H1 (cell line): ENCODE measurements around the gene DRD1. TPM values are rescaled to one million over a fixed set of nuclear protein-coding genes. Genes with fewer than 3 reads are reported as not detected.

ENCODE experiments used
- RNF2 ChIP-seq: fragments of 200-900, 300-1000 bp; sonication (generic); IDR thresholded peaks from 2 replicates; pipeline ENCODE4 v1.7.1; 2016; ENCODE audit warnings: borderline replicate concordance, low read depth, mild to moderate bottlenecking, antibody characterized with exemption, low read length; ENCODE audit not compliant: poor library complexity, severe bottlenecking; ENCODE audit errors: missing control alignments
- SAP30 ChIP-seq: fragments of 300-600 bp; sonication (generic); IDR thresholded peaks from 2 replicates; pipeline ENCODE4 v1.7.1; 2012; ENCODE audit warnings: low read length, moderate library complexity, mild to moderate bottlenecking, inconsistent platforms; ENCODE audit not compliant: insufficient read depth, insufficient replicate concordance
- TBP ChIP-seq: IDR thresholded peaks from 2 replicates; pipeline ENCODE4 v1.6.1; 2011; ENCODE audit warnings: low read depth, low read length, improper control_type of control experiment
- polyA plus RNA-seq, 7 experiments: library from polyadenylated mRNA; depleted of rRNA in 3 of 7; stranded (reverse) in 5 of 7; unstranded in 2 of 7; fragments of >200 nt in 5 of 7; fragments of 200-250 nt in 2 of 7; gene quantifications; 1 replicate in 5 of 7; 2 replicates in 1 of 7; 4 replicates in 1 of 7; pipeline versions ENCODE4 v1.2.1 to v1.2.3, GENCODE V29; 2011 to 2013; ENCODE audit warnings: missing spikeins in 2 of 7, mixed read lengths in 2 of 7
- total RNA-seq: library from RNA; stranded (reverse); fragmentation: NEBNext Ultra II Directional; extraction: Animal tissue kit (Norgen Biotek cat#: 25700); gene quantifications from 2 replicates; pipeline ENCODE4 v1.2.1, GENCODE V29; 2021

Gene DRD1
- total and polyA plus RNA-seq, 2 of the 8 experiments (the other 6 are each of a cell fraction or from before 2014, with no cell fraction given): 0.03 to 0.19 TPM

- no peak for TF ChIP-seq RNF2
- TF ChIP-seq SAP30: no peak
- TF ChIP-seq TBP: no peak
Observed at GRCh38 chr5:175487514-175488222, 43.7 kb upstream of the DRD1 start (continued).
